Measurements from ENCODE around the gene OR10W1. TPM values are rescaled to one million over a fixed set of nuclear protein-coding genes. Genes with fewer than 3 reads are reported as not detected.

OR10W1 gene
- total RNA-seq: not detected
- long read RNA-seq: 0 reads

GRCh38 chr11:58268142-58268541, at the start of gene OR10W1:
OR10W1 (minus strand) TSS chr11:58268260; CDS start chr11:58267858, 402 bp downstream.
- no peak for TF ChIP-seq POLR2A (IDR thresholded peaks at IDR 0.05)
- no peak for TF ChIP-seq CTCF (IDR thresholded peaks at IDR 0.05)
- 58% methylated on average over 2 of the region's 2 CpGs for WGBS (ENCODE audit: insufficient coverage, low coverage, low lambda C conversion rate, missing lambda C conversion rate)

GRCh38 chr11:58316142-58316541, 48.1 kb upstream of the OR10W1 start:
- H3K36me3 ChIP-seq: no peaks in the 10 kb centered on the region
- H3K27ac ChIP-seq: no peak overlapping the region

More at GRCh38 chr11:58268142-58268541, at the start of gene OR10W1:
- no peak for ATAC-seq
- H3K27me3 ChIP-seq: no peaks in the 10 kb centered on the region
- H3K27ac ChIP-seq: no peak within 1 kb of the TSS
- H3K4me3 ChIP-seq: no peak within 1 kb of the TSS
- intact Hi-C loops (cut with DNase I): no loop called here
- H3K9me3 ChIP-seq: no peaks in the 10 kb centered on the region
- no peak for DNase-seq
- H3K36me3 ChIP-seq: no peaks in the 10 kb centered on the region
- H3K4me1 ChIP-seq: no peaks in the 10 kb centered on the region

GRCh38 chr11:58301576-58301975, 33.5 kb upstream of the OR10W1 start:
- 80% methylated on average over 2 of the region's 2 CpGs for WGBS (ENCODE audit: insufficient coverage, low coverage, low lambda C conversion rate, missing lambda C conversion rate)
- TF ChIP-seq CTCF (IDR thresholded peaks at IDR 0.05) (no peak), POLR2A (IDR thresholded peaks at IDR 0.05) (no peak)
- no peak overlapping the region for H3K4me3 ChIP-seq
- no peaks in the 10 kb centered on the region for H3K36me3 ChIP-seq
- H3K9me3 ChIP-seq: no peaks in the 10 kb centered on the region
- intact Hi-C loops (cut with DNase I): no loop called here
- no peak for DNase-seq
- H3K27me3 ChIP-seq: no peaks in the 10 kb centered on the region
- no peak overlapping the region for H3K27ac ChIP-seq
- H3K4me1 ChIP-seq: no peaks in the 10 kb centered on the region
- ATAC-seq: no peak

More at GRCh38 chr11:58316142-58316541, 48.1 kb upstream of the OR10W1 start:
- no peaks in the 10 kb centered on the region for H3K4me1 ChIP-seq
- ATAC-seq: no peak
- no peak for DNase-seq
- no peak for TF ChIP-seq CTCF (IDR thresholded peaks at IDR 0.05)
- TF ChIP-seq POLR2A (IDR thresholded peaks at IDR 0.05): no peak
- no peak overlapping the region for H3K4me3 ChIP-seq
- no peaks in the 10 kb centered on the region for H3K9me3 ChIP-seq
- WGBS (ENCODE audit: insufficient coverage, low coverage, low lambda C conversion rate, missing lambda C conversion rate): 43% methylated on average over 2 of the region's 2 CpGs
- no peaks in the 10 kb centered on the region for H3K27me3 ChIP-seq
- intact Hi-C loops (cut with DNase I): no loop called here

- intact Hi-C loops (cut with DNase I): no loop called here
- no peak for ATAC-seq
- Histone ChIP-seq H3K27ac (no peak overlapping the region), H3K4me1 (no peaks in the 10 kb centered on the region), H3K4me3 (no peak overlapping the region), H3K27me3 (no peaks in the 10 kb centered on the region), H3K36me3 (no peaks in the 10 kb centered on the region), H3K9me3 (no peaks in the 10 kb centered on the region)
- TF ChIP-seq CTCF (IDR thresholded peaks at IDR 0.05) (no peak), POLR2A (IDR thresholded peaks at IDR 0.05) (no peak)
- WGBS (ENCODE audit: insufficient coverage, low coverage, low lambda C conversion rate, missing lambda C conversion rate): 72% methylated on average over 16 of the region's 21 CpGs
- DNase-seq: no peak
Measured at GRCh38 chr11:58292017-58292416, 24.0 kb upstream of the OR10W1 start.

GRCh38 chr11:58289266-58289665, 21.2 kb upstream of the OR10W1 start:
- TF ChIP-seq CTCF (IDR thresholded peaks at IDR 0.05) (no peak), POLR2A (IDR thresholded peaks at IDR 0.05) (no peak)

More at GRCh38 chr11:58289266-58289665, 21.2 kb upstream of the OR10W1 start:
- Histone ChIP-seq H3K36me3 (no peaks in the 10 kb centered on the region), H3K4me3 (no peak overlapping the region), H3K27me3 (no peaks in the 10 kb centered on the region), H3K4me1 (no peaks in the 10 kb centered on the region), H3K9me3 (no peaks in the 10 kb centered on the region), H3K27ac (no peak overlapping the region)
- DNase-seq: no peak
- ATAC-seq: no peak
- intact Hi-C loops (cut with DNase I): no loop called here
- WGBS (ENCODE audit: insufficient coverage, low coverage, low lambda C conversion rate, missing lambda C conversion rate): 44% methylated on average over 4 of the region's 4 CpGs

Measured in right lobe of liver (tissue), 6 donors.